Measurements from ENCODE around the gene RNF151.
A peak's percentile ranks its signal among the peaks of the same experiment; 100 is the strongest.
"Not testable (repeated sequence)": the region's sequence is repeated elsewhere in the genome, so short reads cannot be mapped to it uniquely, and the experiment has no call there.

Gene RNF151

GRCh38 chr16:1958143-1958491 is 8.5 kb upstream of the RNF151 start:
- DNase-seq (ENCODE audit: low read depth); H3K4me3 ChIP-seq (ENCODE audit: low read depth, low read length): not testable (repeated sequence)

- peak overlapping the region; percentile 87 for H3K4me3 ChIP-seq (ENCODE audit: low read depth, low read length)
Measured at GRCh38 chr16:1958715-1959268, 7.9 kb upstream of the RNF151 start.

GRCh38 chr16:1959269-1960039 is 7.2 kb upstream of the RNF151 start, which contains the start of gene NDUFB10:
Gene NDUFB10, plus strand, starts transcription at chr16:1959538. Its CDS starts 87 bp downstream, at chr16:1959625.
- DNase-seq (ENCODE audit: low read depth), result peak; percentile 58
- H3K4me3 ChIP-seq (ENCODE audit: low read depth, low read length), result peak within 1 kb of the TSS; percentile 87

More at GRCh38 chr16:1958715-1959268, 7.9 kb upstream of the RNF151 start:
- no peak for DNase-seq (ENCODE audit: low read depth)

GRCh38 chr16:1960665-1961630 is 5.7 kb upstream of the RNF151 start:
- peak overlapping the region; percentile 87 for H3K4me3 ChIP-seq (ENCODE audit: low read depth, low read length)
- no peak for DNase-seq (ENCODE audit: low read depth)

DNA sequence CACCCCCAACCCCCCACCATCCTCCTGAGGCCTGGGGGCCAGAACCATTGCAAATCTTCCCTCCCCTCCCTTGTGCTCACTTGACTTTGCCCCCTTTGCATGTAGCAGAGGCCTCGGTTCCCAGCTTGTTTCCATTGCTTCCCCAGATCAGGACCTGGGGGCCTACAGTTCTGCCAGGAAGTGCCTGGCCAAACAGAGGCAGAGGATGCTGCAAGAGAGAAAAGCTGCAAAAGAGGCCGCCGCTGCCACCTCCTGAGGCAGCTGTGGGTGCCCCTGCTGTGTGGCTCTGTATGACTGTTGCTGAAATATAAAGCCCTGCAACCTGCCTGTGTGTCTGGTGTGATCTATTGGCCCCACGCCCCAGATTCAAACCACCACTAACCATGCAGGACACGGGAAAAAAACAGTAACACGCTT is 5.0 kb upstream of the RNF151 start:
- H3K4me3 ChIP-seq (ENCODE audit: low read depth, low read length), result no peak overlapping the region
- no peak for DNase-seq (ENCODE audit: low read depth)

- not testable (repeated sequence) for DNase-seq (ENCODE audit: low read depth)
- peak overlapping the region; percentile 68 for H3K4me3 ChIP-seq (ENCODE audit: low read depth, low read length)
Measured at GRCh38 chr16:1962161-1963153, 4.2 kb upstream of the RNF151 start.

GRCh38 chr16:1963806-1964505 is 2.7 kb upstream of the RNF151 start:
- H3K4me3 ChIP-seq (ENCODE audit: low read depth, low read length), result peak overlapping the region; percentile 68
- no peak for DNase-seq (ENCODE audit: low read depth)

DNA sequence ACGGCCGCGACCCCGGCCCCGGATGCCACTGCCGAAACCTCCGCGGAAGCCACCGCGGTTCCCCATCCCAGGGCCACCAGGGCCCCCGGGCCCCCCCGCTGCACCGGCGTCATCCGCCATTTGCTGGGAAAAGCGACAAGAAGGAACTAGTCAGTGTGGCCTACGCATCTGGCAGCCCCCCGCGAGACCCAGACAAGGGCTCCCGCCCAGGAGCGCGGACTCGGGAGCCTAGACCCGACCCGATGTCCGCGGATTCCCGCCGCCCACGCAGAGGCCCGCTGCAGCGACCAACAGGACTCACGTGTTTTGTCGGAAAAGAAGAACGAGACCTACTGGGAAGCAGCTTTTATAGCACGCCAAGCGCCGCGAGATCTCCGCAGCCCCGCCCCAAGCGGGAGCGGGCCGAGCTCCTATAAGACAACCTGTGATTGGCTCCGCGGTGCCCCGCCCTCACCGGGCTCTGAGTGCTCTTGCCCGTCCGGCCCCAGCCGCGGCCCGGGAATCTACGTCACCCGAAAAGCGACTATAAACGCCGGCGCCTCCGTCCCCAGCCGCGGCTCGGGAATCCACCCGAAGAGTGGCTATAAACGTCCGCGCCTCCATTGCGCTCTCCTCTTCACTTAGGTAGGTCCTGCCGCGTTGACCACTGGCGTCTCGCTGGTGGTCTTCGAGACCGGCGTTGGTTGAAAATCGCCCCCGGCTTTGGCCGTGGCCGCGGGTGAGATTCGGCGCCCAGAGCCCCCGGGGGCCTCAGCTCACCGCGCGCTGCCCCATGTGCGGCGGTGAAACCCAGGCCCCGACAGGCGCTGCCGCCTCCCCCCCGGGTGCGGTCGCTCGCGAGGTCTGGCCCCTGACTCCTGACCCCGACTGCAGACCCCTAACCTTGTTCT is 1.9 kb upstream of the RNF151 start, which contains the start of gene RPS2:
Gene RPS2 (minus strand): TSS at position 321 of the 890 bp plus-strand sequence. CDS start 201 bp downstream, at position 120.
- DNase-seq (ENCODE audit: low read depth), result peak; percentile 95
- peak within 1 kb of the TSS; percentile 68 for H3K4me3 ChIP-seq (ENCODE audit: low read depth, low read length)

DNA sequence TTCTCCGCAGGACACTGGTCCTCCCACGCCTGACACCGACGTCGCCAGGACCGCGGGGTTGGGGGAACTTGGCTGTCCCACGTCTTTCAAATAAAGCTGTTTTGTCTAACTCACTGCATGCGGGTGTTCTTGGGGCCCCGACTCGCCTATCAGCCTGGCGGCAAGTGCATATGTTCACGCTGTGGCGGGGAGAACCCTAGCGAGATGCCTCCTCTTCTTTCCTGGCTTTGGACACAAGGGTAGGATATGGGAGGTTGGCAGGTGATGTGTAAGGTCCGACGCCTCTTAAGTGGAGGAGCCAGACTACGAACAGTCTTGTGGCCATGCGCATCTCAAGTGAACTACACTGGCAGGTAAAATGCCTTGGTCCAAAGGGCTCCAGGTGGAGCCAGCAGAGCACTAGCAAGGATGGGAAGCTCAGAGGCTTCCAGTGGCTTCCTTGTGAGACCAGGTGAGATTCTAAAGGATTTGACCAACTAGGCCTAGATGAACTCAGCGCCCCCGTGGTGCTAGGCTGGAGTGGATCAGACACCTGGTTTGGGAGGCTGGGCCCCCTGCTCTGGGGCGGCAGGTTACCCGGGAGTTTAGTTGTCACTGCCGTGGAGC is 1.2 kb upstream of the RNF151 start:
- H3K4me3 ChIP-seq (ENCODE audit: low read depth, low read length), result peak overlapping the region; percentile 68
- DNase-seq (ENCODE audit: low read depth), result no peak

- H3K4me3 ChIP-seq (ENCODE audit: low read depth, low read length), result no peak overlapping the region
- DNase-seq (ENCODE audit: low read depth), result no peak
Measured at GRCh38 chr16:1968146-1968953, 1.7 kb downstream of the RNF151 start.

DNA sequence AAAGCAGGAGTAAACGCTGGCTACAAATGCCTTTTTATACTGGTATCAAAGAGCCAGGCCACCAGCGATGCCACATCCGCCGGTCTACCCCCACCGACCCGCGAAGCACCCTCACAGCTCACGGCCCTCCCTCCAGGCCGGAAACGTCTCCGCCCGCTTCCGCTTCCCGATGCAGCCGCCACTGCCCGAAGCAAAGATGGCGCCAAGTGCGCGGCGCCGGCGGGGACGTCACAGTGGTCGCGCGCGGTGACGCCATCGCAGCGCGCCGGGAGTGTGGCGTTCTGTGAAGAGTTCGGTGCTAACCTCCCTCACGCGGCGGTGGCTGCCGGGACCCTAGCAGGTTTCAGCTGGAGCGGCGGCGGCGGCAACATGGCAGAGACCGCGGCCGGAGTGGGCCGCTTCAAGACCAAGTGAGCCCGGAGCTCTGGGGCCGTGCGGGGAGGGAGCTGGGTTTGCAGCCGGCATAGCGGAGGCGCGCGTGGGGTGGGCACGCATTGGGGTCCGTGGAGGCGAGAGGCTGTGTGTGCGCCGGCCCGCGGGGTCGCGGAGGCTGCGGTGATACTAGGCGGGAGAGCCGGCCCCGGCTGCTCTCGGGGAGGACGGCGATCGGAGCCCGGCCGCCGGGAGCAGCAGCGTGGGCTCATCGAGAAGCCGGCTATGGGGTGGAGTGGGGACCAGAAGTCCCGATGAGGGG is 5.3 kb downstream of the RNF151 start, which contains the start of gene TBL3:
Gene TBL3 (plus strand): TSS at position 258 of the 694 bp plus-strand sequence. CDS start 112 bp downstream, at position 370.
- peak within 1 kb of the TSS; percentile 93 for H3K4me3 ChIP-seq (ENCODE audit: low read depth, low read length)
- peak; percentile 82 for DNase-seq (ENCODE audit: low read depth)

GRCh38 chr16:1972490-1972877 is 5.8 kb downstream of the RNF151 start:
- no peak for DNase-seq (ENCODE audit: low read depth)
- H3K4me3 ChIP-seq (ENCODE audit: low read depth, low read length), result peak overlapping the region; percentile 93

DNA sequence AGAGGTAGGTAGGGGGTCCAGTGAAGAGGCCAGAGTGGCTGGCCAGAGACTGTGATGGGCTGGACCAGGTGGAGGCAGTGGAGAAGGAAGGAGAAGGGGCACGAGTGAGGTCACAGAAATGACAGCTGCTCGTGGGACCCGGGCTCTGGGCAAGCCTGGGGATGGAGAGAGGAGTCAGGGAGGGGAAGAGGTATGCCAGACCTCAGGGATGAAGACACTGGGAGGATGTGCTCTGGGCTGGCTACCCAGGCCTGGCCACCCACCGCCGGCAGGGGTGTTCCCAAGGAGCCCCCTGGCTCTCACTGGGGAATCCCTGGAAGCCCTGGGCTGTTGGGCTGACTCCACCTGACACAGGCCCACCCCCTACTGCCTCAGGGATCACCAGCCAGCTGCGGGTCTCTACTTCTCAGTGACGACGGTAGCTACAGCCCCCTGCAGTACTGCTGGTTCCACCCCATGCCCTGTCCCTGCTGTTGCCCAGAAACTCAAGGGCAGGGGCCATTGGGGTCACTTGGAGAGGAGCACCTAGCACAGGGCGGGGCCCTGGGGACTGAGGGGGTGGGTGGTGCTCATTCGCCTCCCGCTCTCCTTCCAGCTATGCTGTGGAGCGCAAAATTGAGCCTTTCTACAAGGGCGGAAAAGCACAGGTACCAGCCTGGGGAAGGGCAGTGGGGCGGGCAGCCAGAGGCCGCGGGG is 7.0 kb downstream of the RNF151 start:
- no peak for DNase-seq (ENCODE audit: low read depth)
- H3K4me3 ChIP-seq (ENCODE audit: low read depth, low read length), result no peak overlapping the region

DNA sequence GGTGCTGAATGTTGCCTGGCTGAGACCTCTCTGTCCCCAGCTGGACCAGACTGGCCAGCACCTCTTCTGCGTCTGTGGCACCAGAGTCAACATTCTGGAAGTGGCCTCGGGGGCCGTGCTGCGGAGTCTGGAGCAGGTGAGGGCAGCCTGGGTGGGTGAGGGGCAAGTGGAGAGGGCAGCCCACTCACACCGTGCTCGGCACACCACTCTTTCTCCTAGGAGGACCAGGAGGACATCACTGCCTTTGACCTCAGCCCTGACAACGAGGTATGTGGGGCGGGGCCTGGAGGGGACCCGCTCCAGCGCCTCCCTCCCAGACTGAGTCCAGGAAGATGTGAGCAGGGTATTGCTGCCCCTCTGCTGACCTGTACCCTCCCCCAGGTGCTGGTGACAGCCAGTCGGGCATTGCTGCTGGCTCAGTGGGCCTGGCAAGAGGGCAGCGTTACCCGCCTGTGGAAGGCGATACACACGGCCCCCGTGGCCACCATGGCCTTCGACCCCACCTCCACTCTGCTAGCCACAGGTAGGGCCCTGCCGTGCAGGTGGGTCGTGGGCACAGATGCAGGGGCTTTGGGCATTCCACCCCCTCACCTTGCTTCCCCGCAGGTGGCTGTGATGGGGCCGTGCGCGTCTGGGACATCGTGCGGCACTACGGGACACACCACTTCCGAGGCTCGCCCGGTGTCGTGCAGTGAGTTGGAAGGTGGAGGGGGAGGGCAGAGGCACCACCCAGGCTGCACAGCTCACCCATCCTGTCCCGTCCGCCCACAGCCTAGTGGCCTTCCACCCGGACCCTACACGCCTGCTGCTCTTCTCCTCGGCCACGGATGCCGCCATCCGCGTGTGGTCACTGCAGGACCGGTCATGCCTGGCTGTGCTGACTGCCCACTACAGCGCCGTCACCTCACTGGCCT is 7.8 kb downstream of the RNF151 start:
- H3K4me3 ChIP-seq (ENCODE audit: low read depth, low read length), result no peak overlapping the region
- no peak for DNase-seq (ENCODE audit: low read depth)

Measured in skeletal muscle cell (primary cell).